ENCODE results near the gene EHD3.

The EHD3 gene

GRCh38 chr2:31286961-31287550 lies 53.1 kb downstream of the EHD3 start:
- no peak for DNase-seq
- TF ChIP-seq GATA1 (IDR thresholded peaks at IDR 0.05; ENCODE audit: low read depth, low read length) = no peak
- no peak for TF ChIP-seq POLR2A (IDR thresholded peaks at IDR 0.05; ENCODE audit: low read length)

GRCh38 chr2:31287654-31288053 lies 53.7 kb downstream of the EHD3 start:
- TF ChIP-seq POLR2A (IDR thresholded peaks at IDR 0.05; ENCODE audit: low read length) = no peak
- TF ChIP-seq GATA1 (IDR thresholded peaks at IDR 0.05; ENCODE audit: low read depth, low read length) = no peak
- DNase-seq = no peak

- no peak for DNase-seq
- no peak for TF ChIP-seq GATA1 (IDR thresholded peaks at IDR 0.05; ENCODE audit: low read depth, low read length)
- no peak for TF ChIP-seq POLR2A (IDR thresholded peaks at IDR 0.05; ENCODE audit: low read length)
Observed at GRCh38 chr2:31294196-31294595, 60.2 kb downstream of the EHD3 start.

GRCh38 chr2:31296641-31297287 lies 62.8 kb downstream of the EHD3 start:
- TF ChIP-seq POLR2A (IDR thresholded peaks at IDR 0.05; ENCODE audit: low read length) (no peak), GATA1 (IDR thresholded peaks at IDR 0.05; ENCODE audit: low read depth, low read length) (no peak)
- DNase-seq = no peak

- DNase-seq = no peak
- TF ChIP-seq POLR2A (IDR thresholded peaks at IDR 0.05; ENCODE audit: low read length) = no peak
- no peak for TF ChIP-seq GATA1 (IDR thresholded peaks at IDR 0.05; ENCODE audit: low read depth, low read length)
Observed at GRCh38 chr2:31297751-31298150, 63.8 kb downstream of the EHD3 start.

- DNase-seq = no peak
- TF ChIP-seq POLR2A (IDR thresholded peaks at IDR 0.05; ENCODE audit: low read length) (no peak), GATA1 (IDR thresholded peaks at IDR 0.05; ENCODE audit: low read depth, low read length) (no peak)
Observed at GRCh38 chr2:31299547-31299946, 65.6 kb downstream of the EHD3 start.

- no peak for DNase-seq
- TF ChIP-seq GATA1 (IDR thresholded peaks at IDR 0.05; ENCODE audit: low read depth, low read length) = no peak
- TF ChIP-seq POLR2A (IDR thresholded peaks at IDR 0.05; ENCODE audit: low read length) = no peak
Observed at GRCh38 chr2:31300309-31300708, 66.4 kb downstream of the EHD3 start.

- DNase-seq = no peak
- TF ChIP-seq GATA1 (IDR thresholded peaks at IDR 0.05; ENCODE audit: low read depth, low read length) (no peak), POLR2A (IDR thresholded peaks at IDR 0.05; ENCODE audit: low read length) (no peak)
Observed at GRCh38 chr2:31302940-31303563, 69.1 kb downstream of the EHD3 start.

- DNase-seq = no peak
- TF ChIP-seq POLR2A (IDR thresholded peaks at IDR 0.05; ENCODE audit: low read length) (no peak), GATA1 (IDR thresholded peaks at IDR 0.05; ENCODE audit: low read depth, low read length) (no peak)
Observed at GRCh38 chr2:31304816-31305215, 70.9 kb downstream of the EHD3 start.

- peak in 1 of 2 experiments; percentile 4 for DNase-seq
- no peak for TF ChIP-seq POLR2A (IDR thresholded peaks at IDR 0.05; ENCODE audit: low read length)
- TF ChIP-seq GATA1 (IDR thresholded peaks at IDR 0.05; ENCODE audit: low read depth, low read length) = no peak
Observed at GRCh38 chr2:31312898-31313297, 78.9 kb downstream of the EHD3 start.

GRCh38 chr2:31314761-31315160 lies 80.8 kb downstream of the EHD3 start:
- TF ChIP-seq GATA1 (IDR thresholded peaks at IDR 0.05; ENCODE audit: low read depth, low read length) (no peak), POLR2A (IDR thresholded peaks at IDR 0.05; ENCODE audit: low read length) (no peak)
- no peak for DNase-seq

- DNase-seq = no peak
- no peak for TF ChIP-seq POLR2A (IDR thresholded peaks at IDR 0.05; ENCODE audit: low read length)
- TF ChIP-seq GATA1 (IDR thresholded peaks at IDR 0.05; ENCODE audit: low read depth, low read length) = no peak
Observed at GRCh38 chr2:31317396-31317795, 83.4 kb downstream of the EHD3 start.

- DNase-seq = no peak
- TF ChIP-seq POLR2A (IDR thresholded peaks at IDR 0.05; ENCODE audit: low read length) (no peak), GATA1 (IDR thresholded peaks at IDR 0.05; ENCODE audit: low read depth, low read length) (no peak)
Observed at GRCh38 chr2:31318361-31319336, 84.7 kb downstream of the EHD3 start.
